Measurements from ENCODE around the gene ADK. TPM values are rescaled to one million over a fixed set of nuclear protein-coding genes. Genes with fewer than 3 reads are reported as not detected.

ADK gene
- total RNA-seq, 1 donor from 2014 or later: 28.5 TPM

DNA sequence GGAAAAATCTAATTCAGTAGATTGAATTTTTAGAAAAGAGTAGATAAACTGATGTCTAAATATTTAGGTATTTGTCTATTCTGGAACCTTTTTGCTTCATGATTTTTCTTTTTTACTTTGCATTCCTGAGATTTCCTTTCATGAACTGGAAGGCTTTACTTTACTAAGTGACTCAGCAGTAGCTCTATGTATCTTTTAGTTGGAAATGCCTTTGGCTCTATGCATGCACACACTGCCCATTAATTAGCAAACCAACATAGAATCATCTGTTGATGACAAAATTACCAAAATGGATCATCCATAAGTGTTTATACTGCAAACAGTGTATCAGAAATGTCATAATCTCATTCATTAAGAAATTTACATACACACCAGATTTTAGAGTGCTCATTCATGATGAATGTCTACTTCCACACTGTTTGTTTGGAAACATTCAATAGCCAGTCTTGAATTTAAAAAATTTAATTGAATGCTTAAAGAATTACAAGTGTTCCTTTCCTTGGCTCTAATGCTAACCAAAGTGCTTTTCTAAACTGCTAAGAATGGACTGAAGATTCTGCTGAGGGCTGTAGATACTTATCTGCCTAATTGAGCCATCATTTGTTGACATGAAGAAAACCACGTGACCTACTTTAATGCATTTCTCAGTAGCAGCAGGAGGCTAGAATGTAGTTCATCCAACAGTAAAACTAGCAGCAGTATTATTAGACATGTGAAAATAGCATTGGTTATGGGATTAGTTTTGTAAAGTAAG is 282.0 kb downstream of the ADK start:
- TF ChIP-seq, protein P1, sequence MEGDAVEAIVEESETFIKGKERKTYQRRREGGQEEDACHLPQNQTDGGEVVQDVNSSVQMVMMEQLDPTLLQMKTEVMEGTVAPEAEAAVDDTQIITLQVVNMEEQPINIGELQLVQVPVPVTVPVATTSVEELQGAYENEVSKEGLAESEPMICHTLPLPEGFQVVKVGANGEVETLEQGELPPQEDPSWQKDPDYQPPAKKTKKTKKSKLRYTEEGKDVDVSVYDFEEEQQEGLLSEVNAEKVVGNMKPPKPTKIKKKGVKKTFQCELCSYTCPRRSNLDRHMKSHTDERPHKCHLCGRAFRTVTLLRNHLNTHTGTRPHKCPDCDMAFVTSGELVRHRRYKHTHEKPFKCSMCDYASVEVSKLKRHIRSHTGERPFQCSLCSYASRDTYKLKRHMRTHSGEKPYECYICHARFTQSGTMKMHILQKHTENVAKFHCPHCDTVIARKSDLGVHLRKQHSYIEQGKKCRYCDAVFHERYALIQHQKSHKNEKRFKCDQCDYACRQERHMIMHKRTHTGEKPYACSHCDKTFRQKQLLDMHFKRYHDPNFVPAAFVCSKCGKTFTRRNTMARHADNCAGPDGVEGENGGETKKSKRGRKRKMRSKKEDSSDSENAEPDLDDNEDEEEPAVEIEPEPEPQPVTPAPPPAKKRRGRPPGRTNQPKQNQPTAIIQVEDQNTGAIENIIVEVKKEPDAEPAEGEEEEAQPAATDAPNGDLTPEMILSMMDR (conservative IDR thresholded peaks at IDR 0.05): no peak
- peaks cover 25% of the 10 kb centered on the region for H3K4me1 Mint-ChIP-seq (ENCODE audit: unreplicated experiment)
- H3K4me3 Mint-ChIP-seq: no peak overlapping the region
- DNase-seq (ENCODE audit: extremely low spot score, unreplicated experiment): no peak
- peaks cover 5% of the 10 kb centered on the region for H3K9me3 Mint-ChIP-seq
- H3K27me3 Mint-ChIP-seq: no peaks in the 10 kb centered on the region
- peaks cover 4% of the 10 kb centered on the region for H3K36me3 Mint-ChIP-seq
- no peak overlapping the region for H3K27ac Mint-ChIP-seq

GRCh38 chr10:74433595-74433956 is 282.6 kb downstream of the ADK start:
- H3K27me3 Mint-ChIP-seq: no peaks in the 10 kb centered on the region
- DNase-seq (ENCODE audit: extremely low spot score, unreplicated experiment): no peak
- no peak overlapping the region for H3K4me3 Mint-ChIP-seq
- peaks cover 4% of the 10 kb centered on the region for H3K36me3 Mint-ChIP-seq
- TF ChIP-seq, protein P1 (conservative IDR thresholded peaks at IDR 0.05): no peak
- peaks cover 25% of the 10 kb centered on the region for H3K4me1 Mint-ChIP-seq (ENCODE audit: unreplicated experiment)
- H3K9me3 Mint-ChIP-seq: peaks cover 5% of the 10 kb centered on the region
- H3K27ac Mint-ChIP-seq: no peak overlapping the region

- no peaks in the 10 kb centered on the region for H3K27me3 Mint-ChIP-seq
- DNase-seq (ENCODE audit: extremely low spot score, unreplicated experiment): no peak
- H3K9me3 Mint-ChIP-seq: peaks cover 5% of the 10 kb centered on the region
- TF ChIP-seq, protein P1 (conservative IDR thresholded peaks at IDR 0.05): no peak
- H3K4me3 Mint-ChIP-seq: no peak overlapping the region
- peaks cover 4% of the 10 kb centered on the region for H3K36me3 Mint-ChIP-seq
- H3K27ac Mint-ChIP-seq: no peak overlapping the region
- peaks cover 29% of the 10 kb centered on the region for H3K4me1 Mint-ChIP-seq (ENCODE audit: unreplicated experiment)
Measured at GRCh38 chr10:74433993-74434392, 283.0 kb downstream of the ADK start.

- DNase-seq (ENCODE audit: extremely low spot score, unreplicated experiment): no peak
- Mint-ChIP-seq H3K4me1 (ENCODE audit: unreplicated experiment) (peaks cover 33% of the 10 kb centered on the region), H3K27me3 (no peaks in the 10 kb centered on the region), H3K9me3 (peaks cover 5% of the 10 kb centered on the region), H3K36me3 (peaks cover 4% of the 10 kb centered on the region), H3K4me3 (no peak overlapping the region), H3K27ac (no peak overlapping the region)
- TF ChIP-seq, protein P1 (conservative IDR thresholded peaks at IDR 0.05): no peak
Measured at GRCh38 chr10:74434547-74434946, 283.5 kb downstream of the ADK start.

GRCh38 chr10:74436523-74437170 is 285.6 kb downstream of the ADK start:
- Mint-ChIP-seq H3K4me1 (ENCODE audit: unreplicated experiment) (peaks cover 33% of the 10 kb centered on the region), H3K4me3 (no peak overlapping the region), H3K27me3 (no peaks in the 10 kb centered on the region), H3K9me3 (peaks cover 5% of the 10 kb centered on the region), H3K36me3 (no peaks in the 10 kb centered on the region), H3K27ac (no peak overlapping the region)
- DNase-seq (ENCODE audit: extremely low spot score, unreplicated experiment): no peak
- TF ChIP-seq, protein P1 (conservative IDR thresholded peaks at IDR 0.05): no peak
